NB4 (cell line): ENCODE data around the gene DSCAM.

ENCODE experiments used
- DNase-seq: peaks from one replicate; pipeline ENCODE4 v3.0.0; 2010; ENCODE audit warnings: low read depth
- H3K4me3 ChIP-seq: one replicate; pipeline ENCODE4 v1.5.1; 2011; ENCODE audit warnings: mild to moderate bottlenecking, low read depth, low read length, moderate library complexity
- MAX ChIP-seq: IDR thresholded peaks from 2 replicates; pipeline ENCODE4 v1.6.1; 2011; ENCODE audit warnings: low read depth, low read length
- MYC ChIP-seq: IDR thresholded peaks from 2 replicates; pipeline ENCODE4 v1.6.1; 2011; ENCODE audit warnings: low read depth, low read length
- POLR2A ChIP-seq: IDR thresholded peaks from 2 replicates; pipeline ENCODE4 v1.6.1; 2011; ENCODE audit warnings: mild to moderate bottlenecking; ENCODE audit not compliant: insufficient read length; ENCODE audit errors: extremely low read depth
- TF ChIP-seq, protein P1 (sequence below): IDR thresholded peaks from one replicate; pipeline ENCODE4 v1.5.1; 2012; ENCODE audit warnings: low read depth, low read length

The DSCAM gene

DNA sequence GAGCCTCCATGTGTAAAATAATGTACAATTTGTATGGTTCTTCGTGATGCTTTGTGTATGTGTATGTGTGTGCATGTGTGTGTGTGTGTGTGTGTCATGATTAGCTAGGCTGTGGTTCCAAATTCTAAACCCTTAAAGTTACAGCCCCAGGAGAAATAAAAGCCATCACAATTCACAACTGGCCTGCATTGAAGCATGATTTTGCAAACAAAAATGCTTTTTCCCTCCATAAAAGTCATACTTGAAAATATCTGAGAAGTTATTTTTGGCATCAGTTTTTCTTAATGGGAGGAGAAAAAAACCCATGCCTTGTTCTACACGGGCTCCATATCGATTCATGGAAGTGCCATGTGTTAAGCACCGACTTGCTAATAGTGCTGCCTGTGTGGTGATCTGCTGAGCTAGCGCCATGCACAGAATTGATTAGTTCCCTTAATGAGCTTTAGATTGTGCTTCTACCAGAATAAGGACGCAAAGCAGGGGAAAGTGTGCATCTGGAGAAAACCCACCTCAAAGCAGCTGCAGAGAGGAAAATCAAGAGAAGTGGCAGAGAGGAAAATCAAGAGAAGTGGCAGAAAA, 207.3 kb downstream of the DSCAM start:
- TF ChIP-seq, protein P1, sequence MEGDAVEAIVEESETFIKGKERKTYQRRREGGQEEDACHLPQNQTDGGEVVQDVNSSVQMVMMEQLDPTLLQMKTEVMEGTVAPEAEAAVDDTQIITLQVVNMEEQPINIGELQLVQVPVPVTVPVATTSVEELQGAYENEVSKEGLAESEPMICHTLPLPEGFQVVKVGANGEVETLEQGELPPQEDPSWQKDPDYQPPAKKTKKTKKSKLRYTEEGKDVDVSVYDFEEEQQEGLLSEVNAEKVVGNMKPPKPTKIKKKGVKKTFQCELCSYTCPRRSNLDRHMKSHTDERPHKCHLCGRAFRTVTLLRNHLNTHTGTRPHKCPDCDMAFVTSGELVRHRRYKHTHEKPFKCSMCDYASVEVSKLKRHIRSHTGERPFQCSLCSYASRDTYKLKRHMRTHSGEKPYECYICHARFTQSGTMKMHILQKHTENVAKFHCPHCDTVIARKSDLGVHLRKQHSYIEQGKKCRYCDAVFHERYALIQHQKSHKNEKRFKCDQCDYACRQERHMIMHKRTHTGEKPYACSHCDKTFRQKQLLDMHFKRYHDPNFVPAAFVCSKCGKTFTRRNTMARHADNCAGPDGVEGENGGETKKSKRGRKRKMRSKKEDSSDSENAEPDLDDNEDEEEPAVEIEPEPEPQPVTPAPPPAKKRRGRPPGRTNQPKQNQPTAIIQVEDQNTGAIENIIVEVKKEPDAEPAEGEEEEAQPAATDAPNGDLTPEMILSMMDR: no peak
- TF ChIP-seq POLR2A (no peak), MYC (no peak), MAX (no peak)
- no peak for DNase-seq
- H3K4me3 ChIP-seq: no peak overlapping the region

GRCh38 chr21:40638466-40639251, 208.3 kb downstream of the DSCAM start:
- TF ChIP-seq MYC (no peak), POLR2A (no peak), MAX (no peak)
- TF ChIP-seq, protein P1: no peak
- no peak for DNase-seq
- H3K4me3 ChIP-seq: no peak overlapping the region

GRCh38 chr21:40636026-40636425, 210.9 kb downstream of the DSCAM start:
- TF ChIP-seq MAX: no peak
- TF ChIP-seq POLR2A: no peak
- TF ChIP-seq, protein P1: no peak
- no peak for DNase-seq
- H3K4me3 ChIP-seq: no peak overlapping the region

DNA sequence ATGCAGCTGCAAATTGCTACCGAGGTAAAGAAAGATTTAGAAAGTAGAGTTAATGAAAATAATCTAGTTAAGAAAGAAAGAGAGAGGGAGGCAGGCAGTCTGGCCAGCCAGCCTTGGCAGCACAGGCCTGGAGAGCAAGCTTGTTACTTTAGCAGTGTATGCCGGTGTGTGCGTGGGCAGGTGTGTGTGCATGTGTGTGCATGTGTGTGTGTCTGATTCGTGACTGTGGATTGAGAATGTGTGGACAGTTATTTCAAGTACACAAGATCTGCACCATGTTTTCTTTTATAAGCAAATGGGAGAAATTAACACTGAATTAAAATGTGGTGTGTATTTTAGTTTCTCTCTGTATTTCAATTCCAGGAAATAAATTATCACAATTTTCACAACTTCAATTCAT, 211.6 kb downstream of the DSCAM start:
- H3K4me3 ChIP-seq: no peak overlapping the region
- DNase-seq: no peak
- TF ChIP-seq POLR2A (no peak), MAX (no peak), MYC (no peak)
- TF ChIP-seq, protein P1: no peak

DNA sequence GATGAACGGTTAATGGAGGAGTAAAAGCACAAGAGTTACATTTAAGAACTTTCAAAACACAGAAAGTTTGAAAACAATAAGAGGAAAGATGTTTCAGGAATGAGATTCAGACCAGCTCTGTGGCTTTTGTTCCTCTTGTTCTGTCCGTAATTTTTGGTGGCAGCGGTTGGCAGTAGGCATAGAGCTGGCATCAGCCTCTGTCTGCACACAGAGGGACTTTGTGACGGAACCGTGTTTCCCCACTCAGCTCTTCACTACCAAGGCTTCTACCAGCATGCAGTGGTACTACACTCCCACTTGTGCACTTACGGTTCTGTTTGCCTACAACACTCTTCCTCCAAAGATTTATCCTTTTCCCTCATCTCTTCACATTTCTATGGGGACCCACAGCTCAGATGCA, 212.8 kb downstream of the DSCAM start:
- H3K4me3 ChIP-seq: no peak overlapping the region
- no peak for DNase-seq
- TF ChIP-seq POLR2A: no peak
- no peak for TF ChIP-seq MAX
- TF ChIP-seq, protein P1: no peak
- no peak for TF ChIP-seq MYC
